HFFc6 (cell line): Measurements from ENCODE around the gene AP1AR. TPM values are rescaled to one million over a fixed set of nuclear protein-coding genes. Genes with fewer than 3 reads are reported as not detected.
A peak's percentile ranks its signal among the peaks of the same experiment; 100 is the strongest.

Experiments
- DNase-seq: peaks from one replicate; pipeline ENCODE4 v3.0.0-alpha.2; 2018
- H3K27ac Mint-ChIP-seq: 2 replicates; pipeline ENCODE4 v1.8.0; 2020; ENCODE audit warnings: mild to moderate bottlenecking, mixed read lengths
- H3K27me3 Mint-ChIP-seq: 2 replicates; pipeline ENCODE4 v1.8.0; 2021; ENCODE audit warnings: mild to moderate bottlenecking, moderate library complexity, mixed read lengths; ENCODE audit not compliant: insufficient read depth
- H3K36me3 Mint-ChIP-seq: 2 replicates; pipeline ENCODE4 v1.8.0; 2021; ENCODE audit warnings: low read depth, mixed read lengths
- H3K4me1 Mint-ChIP-seq: 2 replicates; pipeline ENCODE4 v1.8.0; 2020; ENCODE audit warnings: low read depth, mixed read lengths
- H3K4me3 Mint-ChIP-seq: 2 replicates; pipeline ENCODE4 v1.8.0; 2020; ENCODE audit warnings: mild to moderate bottlenecking, moderate library complexity, mixed read lengths
- H3K9me3 Mint-ChIP-seq: 2 replicates; pipeline ENCODE4 v1.8.0; 2020; ENCODE audit warnings: mild to moderate bottlenecking, mixed read lengths
- total RNA-seq, 6 experiments: library from RNA; stranded (reverse); fragmentation: NEBNext Ultra II Directional; extraction: Animal tissue kit (Norgen Biotek cat#: 25700); gene quantifications; 2 replicates in 1 of 6; 3 replicates in 5 of 6; pipeline ENCODE4 v1.2.3, GENCODE V29; 2021
- TF ChIP-seq, protein P1 (sequence below): fragments of 200-600 bp; sonication (generic); IDR thresholded peaks from 2 replicates; pipeline ENCODE4 v1.5.0; 2021; ENCODE audit warnings: antibody characterized with exemption, mild to moderate bottlenecking

The AP1AR gene
- total RNA-seq, 6 experiments from 2014 or later, result 8.7 to 15.6 (median 11.4) TPM

- DNase-seq, result peak; percentile 32
- H3K9me3 Mint-ChIP-seq, result no peaks in the 10 kb centered on the region; the same call in 1 of the 2 replicates
- no peak overlapping the region for H3K4me3 Mint-ChIP-seq
- TF ChIP-seq, protein P1, sequence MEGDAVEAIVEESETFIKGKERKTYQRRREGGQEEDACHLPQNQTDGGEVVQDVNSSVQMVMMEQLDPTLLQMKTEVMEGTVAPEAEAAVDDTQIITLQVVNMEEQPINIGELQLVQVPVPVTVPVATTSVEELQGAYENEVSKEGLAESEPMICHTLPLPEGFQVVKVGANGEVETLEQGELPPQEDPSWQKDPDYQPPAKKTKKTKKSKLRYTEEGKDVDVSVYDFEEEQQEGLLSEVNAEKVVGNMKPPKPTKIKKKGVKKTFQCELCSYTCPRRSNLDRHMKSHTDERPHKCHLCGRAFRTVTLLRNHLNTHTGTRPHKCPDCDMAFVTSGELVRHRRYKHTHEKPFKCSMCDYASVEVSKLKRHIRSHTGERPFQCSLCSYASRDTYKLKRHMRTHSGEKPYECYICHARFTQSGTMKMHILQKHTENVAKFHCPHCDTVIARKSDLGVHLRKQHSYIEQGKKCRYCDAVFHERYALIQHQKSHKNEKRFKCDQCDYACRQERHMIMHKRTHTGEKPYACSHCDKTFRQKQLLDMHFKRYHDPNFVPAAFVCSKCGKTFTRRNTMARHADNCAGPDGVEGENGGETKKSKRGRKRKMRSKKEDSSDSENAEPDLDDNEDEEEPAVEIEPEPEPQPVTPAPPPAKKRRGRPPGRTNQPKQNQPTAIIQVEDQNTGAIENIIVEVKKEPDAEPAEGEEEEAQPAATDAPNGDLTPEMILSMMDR, result peak; percentile 82
- peaks cover 21% of the 10 kb centered on the region for H3K4me1 Mint-ChIP-seq
- H3K27ac Mint-ChIP-seq, result no peak overlapping the region
- peaks cover 9% of the 10 kb centered on the region for H3K36me3 Mint-ChIP-seq
- no peaks in the 10 kb centered on the region for H3K27me3 Mint-ChIP-seq
Observed at GRCh38 chr4:112266823-112267222, 35.2 kb downstream of the AP1AR start.

- no peak for DNase-seq
- TF ChIP-seq, protein P1, result no peak
- peak overlapping the region; percentile 81 for H3K27ac Mint-ChIP-seq
- H3K27me3 Mint-ChIP-seq, result no peaks in the 10 kb centered on the region
- peaks cover 45% of the 10 kb centered on the region for H3K4me1 Mint-ChIP-seq
- H3K4me3 Mint-ChIP-seq, result no peak overlapping the region
- H3K9me3 Mint-ChIP-seq, result no peaks in the 10 kb centered on the region; the same call in 1 of the 2 replicates
- H3K36me3 Mint-ChIP-seq, result peaks cover 19% of the 10 kb centered on the region
Observed at GRCh38 chr4:112270051-112270450, 38.5 kb downstream of the AP1AR start.

DNA sequence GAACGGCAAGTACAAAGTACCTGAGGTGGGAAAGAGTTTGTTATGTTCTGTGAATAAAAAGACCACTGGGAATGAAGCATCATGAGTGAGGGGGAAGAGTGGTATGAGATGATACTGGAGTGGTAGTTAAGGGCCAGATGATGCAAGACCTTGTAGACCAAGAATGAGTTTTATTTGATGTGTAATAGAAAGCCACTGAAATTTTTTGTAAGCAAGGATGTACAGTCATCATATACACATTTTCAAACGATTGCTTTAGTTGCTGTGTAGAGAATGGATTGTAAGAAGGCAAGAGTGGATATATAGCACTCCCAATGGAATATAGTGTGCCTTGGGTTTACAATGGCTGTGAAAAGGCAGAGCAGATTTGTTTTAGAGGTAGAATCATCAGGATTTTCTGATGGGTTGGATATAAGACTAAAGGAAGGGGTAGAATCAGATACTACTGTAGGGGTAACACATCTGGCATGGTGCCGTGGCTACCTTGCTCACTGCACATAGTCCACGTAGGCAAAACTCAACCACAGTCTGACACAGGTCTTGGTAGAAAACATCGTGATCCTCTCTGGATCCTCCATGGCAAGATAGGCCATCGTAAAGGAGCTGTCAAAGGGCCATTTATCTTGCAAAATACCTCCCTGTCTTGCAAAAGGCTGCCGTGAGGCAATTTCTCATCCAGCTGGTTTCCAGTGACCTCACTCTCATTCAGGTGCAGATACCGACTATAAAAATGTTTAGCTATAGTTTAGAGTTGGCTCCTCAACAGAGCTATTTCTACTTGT lies 39.2 kb downstream of the AP1AR start:
- DNase-seq, result peak; percentile 72
- Mint-ChIP-seq H3K4me1 (peaks cover 45% of the 10 kb centered on the region), H3K9me3 (no peaks in the 10 kb centered on the region; the same call in 1 of the 2 replicates), H3K27ac (peak overlapping the region; percentile 81), H3K4me3 (peak overlapping the region; percentile 9; the same call in 1 of the 2 replicates), H3K36me3 (peaks cover 19% of the 10 kb centered on the region), H3K27me3 (no peaks in the 10 kb centered on the region)
- TF ChIP-seq, protein P1, result no peak

DNA sequence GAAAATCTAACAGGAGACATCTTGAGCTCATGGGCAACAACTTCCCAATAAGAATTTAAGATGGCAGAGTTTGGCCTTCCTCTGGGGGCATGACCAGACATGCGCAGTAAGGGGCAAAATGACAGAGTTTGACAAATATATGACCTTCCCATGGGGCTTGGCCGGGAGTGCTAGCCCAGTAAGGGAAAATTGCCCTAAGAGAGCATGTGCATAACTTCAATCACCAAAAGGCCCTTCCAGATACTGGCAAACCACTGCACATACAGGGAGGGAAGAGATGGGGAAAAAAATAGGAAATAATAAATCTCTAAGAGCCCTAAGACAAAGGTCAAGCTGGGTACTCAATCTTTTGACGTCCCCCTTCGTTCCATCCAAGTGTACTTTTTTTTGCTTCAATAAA lies 40.7 kb downstream of the AP1AR start:
- TF ChIP-seq, protein P1, result no peak
- H3K4me3 Mint-ChIP-seq, result no peak overlapping the region
- H3K27ac Mint-ChIP-seq, result peak overlapping the region; percentile 21; the same call in 1 of the 2 replicates
- no peaks in the 10 kb centered on the region for H3K27me3 Mint-ChIP-seq
- no peak for DNase-seq
- H3K4me1 Mint-ChIP-seq, result peaks cover 48% of the 10 kb centered on the region
- H3K36me3 Mint-ChIP-seq, result peaks cover 25% of the 10 kb centered on the region
- H3K9me3 Mint-ChIP-seq, result no peaks in the 10 kb centered on the region; the same call in 1 of the 2 replicates

DNA sequence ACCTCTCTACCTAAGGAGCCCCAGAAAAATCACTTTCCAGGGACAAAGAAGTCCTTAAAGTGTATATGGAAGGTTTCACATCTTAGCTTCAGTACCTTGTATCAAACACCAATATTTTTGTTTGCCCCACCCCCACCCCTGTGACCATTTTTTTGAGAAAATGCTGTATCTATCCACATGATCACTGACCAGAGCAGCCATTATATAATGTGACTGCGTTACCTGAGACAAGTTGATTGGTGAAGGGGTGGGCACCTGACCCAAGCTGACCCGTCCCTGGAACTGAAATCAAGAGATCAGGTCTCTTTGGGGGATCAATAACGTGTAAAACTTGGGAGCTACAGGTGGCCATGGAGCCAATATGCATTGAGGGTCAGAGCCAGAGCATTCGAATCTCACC lies 43.4 kb downstream of the AP1AR start:
- no peak overlapping the region for H3K27ac Mint-ChIP-seq
- no peak for DNase-seq
- H3K27me3 Mint-ChIP-seq, result no peaks in the 10 kb centered on the region
- no peaks in the 10 kb centered on the region; the same call in 1 of the 2 replicates for H3K9me3 Mint-ChIP-seq
- TF ChIP-seq, protein P1, result no peak
- peaks cover 25% of the 10 kb centered on the region for H3K36me3 Mint-ChIP-seq
- H3K4me1 Mint-ChIP-seq, result peaks cover 65% of the 10 kb centered on the region
- no peak overlapping the region for H3K4me3 Mint-ChIP-seq
